Measurements from ENCODE around the gene UBALD2.

DNA sequence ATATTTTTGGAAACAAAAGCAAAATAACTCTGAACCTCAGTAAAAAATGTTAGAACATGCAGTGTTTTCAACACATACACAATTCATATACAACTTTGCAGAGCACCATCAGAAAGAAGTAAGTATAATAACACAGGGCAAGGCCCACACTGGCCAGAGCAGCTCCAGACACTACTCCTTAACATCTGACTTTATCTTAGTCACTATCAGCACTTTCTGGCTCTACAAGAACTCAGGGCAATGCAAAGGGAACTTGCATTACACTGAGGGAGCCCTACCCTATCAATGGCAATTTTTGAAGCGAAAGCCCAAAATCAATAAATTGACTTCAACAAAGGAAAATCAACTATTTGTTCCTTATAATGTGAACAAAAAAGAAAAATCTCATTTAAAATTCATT lies 41.3 kb upstream of the UBALD2 start:
- TF ChIP-seq CEBPB (IDR thresholded peaks at IDR 0.05; ENCODE audit: low read depth, low read length) = no peak
- no peak for TF ChIP-seq POLR2A (IDR thresholded peaks at IDR 0.05; ENCODE audit: low read depth, low read length)
- TF ChIP-seq, protein P1, sequence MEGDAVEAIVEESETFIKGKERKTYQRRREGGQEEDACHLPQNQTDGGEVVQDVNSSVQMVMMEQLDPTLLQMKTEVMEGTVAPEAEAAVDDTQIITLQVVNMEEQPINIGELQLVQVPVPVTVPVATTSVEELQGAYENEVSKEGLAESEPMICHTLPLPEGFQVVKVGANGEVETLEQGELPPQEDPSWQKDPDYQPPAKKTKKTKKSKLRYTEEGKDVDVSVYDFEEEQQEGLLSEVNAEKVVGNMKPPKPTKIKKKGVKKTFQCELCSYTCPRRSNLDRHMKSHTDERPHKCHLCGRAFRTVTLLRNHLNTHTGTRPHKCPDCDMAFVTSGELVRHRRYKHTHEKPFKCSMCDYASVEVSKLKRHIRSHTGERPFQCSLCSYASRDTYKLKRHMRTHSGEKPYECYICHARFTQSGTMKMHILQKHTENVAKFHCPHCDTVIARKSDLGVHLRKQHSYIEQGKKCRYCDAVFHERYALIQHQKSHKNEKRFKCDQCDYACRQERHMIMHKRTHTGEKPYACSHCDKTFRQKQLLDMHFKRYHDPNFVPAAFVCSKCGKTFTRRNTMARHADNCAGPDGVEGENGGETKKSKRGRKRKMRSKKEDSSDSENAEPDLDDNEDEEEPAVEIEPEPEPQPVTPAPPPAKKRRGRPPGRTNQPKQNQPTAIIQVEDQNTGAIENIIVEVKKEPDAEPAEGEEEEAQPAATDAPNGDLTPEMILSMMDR (conservative IDR thresholded peaks at IDR 0.05; ENCODE audit: low read depth, low read length) = no peak
- TF ChIP-seq SMC3 (IDR thresholded peaks at IDR 0.05; ENCODE audit: low read depth, low read length) = no peak
- no peak for TF ChIP-seq MAZ (IDR thresholded peaks at IDR 0.05; ENCODE audit: borderline replicate concordance, low read depth, low read length)
- TF ChIP-seq MAFK (IDR thresholded peaks at IDR 0.05; ENCODE audit: low read depth, low read length) = no peak

Measured in IMR-90 (cell line).